Measurements from ENCODE around the gene SMIM24. TPM values are rescaled to one million over a fixed set of nuclear protein-coding genes. Genes with fewer than 3 reads are reported as not detected.

The SMIM24 gene
- total RNA-seq, 4 donors from 2014 or later: 0.29 to 0.78 TPM; not detected in 2

GRCh38 chr19:3526507-3527237 lies 46.3 kb upstream of the SMIM24 start:
- TF ChIP-seq POLR2A (IDR thresholded peaks at IDR 0.05): no peak
- TF ChIP-seq CTCF (IDR thresholded peaks at IDR 0.05): no peak
- intact Hi-C loops (cut with DNase I; ENCODE audit: low total_unique reads): loop anchor here (10.0 kb wide), 1 partner anchor 88 kb away; no protein-coding TSS in a partner anchor
- no peak for DNase-seq (ENCODE audit: low spot score in 2 of 2)
- no peak overlapping the region for H3K4me3 ChIP-seq (ENCODE audit: low read depth, poor library complexity, severe bottlenecking)
- WGBS, 2 donors: 90 to 93% methylated on average over 24 to 27 of the region's 28 CpGs

- DNase-seq (ENCODE audit: low spot score in 2 of 2): no peak
- WGBS, 2 donors: 93 to 95% methylated on average over 19 to 20 of the region's 20 CpGs
- intact Hi-C loops (cut with DNase I; ENCODE audit: low total_unique reads): loop anchor here (10.0 kb wide), 1 partner anchor 90 kb away; no protein-coding TSS in a partner anchor
- TF ChIP-seq CTCF (IDR thresholded peaks at IDR 0.05) (no peak), POLR2A (IDR thresholded peaks at IDR 0.05) (no peak)
- H3K4me3 ChIP-seq (ENCODE audit: low read depth, poor library complexity, severe bottlenecking): no peak overlapping the region
Observed at GRCh38 chr19:3524904-3525451, 44.7 kb upstream of the SMIM24 start.

- intact Hi-C loops (cut with DNase I; ENCODE audit: low total_unique reads): loop anchor here (10.0 kb wide), 1 partner anchor 91 kb away; no protein-coding TSS in a partner anchor
- 91 to 92% methylated on average over 31 to 33 of the region's 33 CpGs for WGBS, 2 donors
- no peak for TF ChIP-seq CTCF (IDR thresholded peaks at IDR 0.05)
- no peak for TF ChIP-seq POLR2A (IDR thresholded peaks at IDR 0.05)
Observed at GRCh38 chr19:3524078-3524842, 43.9 kb upstream of the SMIM24 start.

GRCh38 chr19:3523361-3524077 lies 43.2 kb upstream of the SMIM24 start:
- H3K4me3 ChIP-seq (ENCODE audit: low read depth, poor library complexity, severe bottlenecking): no peak overlapping the region
- TF ChIP-seq CTCF (IDR thresholded peaks at IDR 0.05): no peak
- no peak for TF ChIP-seq POLR2A (IDR thresholded peaks at IDR 0.05)
- WGBS, 2 donors: 86 to 91% methylated on average over 16 to 21 of the region's 21 CpGs
- intact Hi-C loops (cut with DNase I; ENCODE audit: low total_unique reads): loop anchor here (10.0 kb wide), 1 partner anchor 91 kb away; no protein-coding TSS in a partner anchor
- DNase-seq (ENCODE audit: low spot score in 2 of 2): no peak

More at GRCh38 chr19:3524078-3524842, 43.9 kb upstream of the SMIM24 start:
- DNase-seq (ENCODE audit: low spot score in 2 of 2): no peak
- no peak overlapping the region for H3K4me3 ChIP-seq (ENCODE audit: low read depth, poor library complexity, severe bottlenecking)

All from lower leg skin (tissue), 4 donors.